ENCODE data around the gene OR1J2.

OR1J2 gene

DNA sequence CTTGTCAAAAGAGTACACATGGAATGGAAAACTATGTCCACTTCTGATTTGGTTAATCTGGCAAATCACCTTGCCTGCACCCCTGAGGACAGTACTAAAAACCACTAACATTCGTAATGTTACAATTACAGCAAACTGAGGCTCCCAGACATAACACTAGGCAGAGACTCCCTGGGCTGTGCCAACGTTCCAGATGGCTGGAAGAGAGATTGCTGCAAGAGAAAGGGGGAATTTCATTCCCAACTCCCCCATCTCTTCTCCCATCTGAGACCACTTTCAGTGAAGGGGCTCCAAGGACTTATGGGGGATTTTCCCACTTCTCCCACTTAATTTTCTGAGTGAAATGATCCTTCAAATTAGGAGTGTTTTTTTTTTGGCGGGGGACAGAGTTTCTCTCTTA lies 44.1 kb upstream of the OR1J2 start:
- no peak overlapping the region for H3K4me3 ChIP-seq (ENCODE audit: low read depth in 1 of 2, low read length in 2 of 2)
- H3K79me2 ChIP-seq (ENCODE audit: insufficient read depth, low read length) = no peaks in the 10 kb centered on the region
- H4K20me1 ChIP-seq (ENCODE audit: insufficient read depth, low read length) = no peaks in the 10 kb centered on the region
- ATAC-seq (ENCODE audit: insufficient read depth, low read depth) (no peak), DNase-seq (no peak)
- H3K9ac ChIP-seq (ENCODE audit: low read depth, low read length) = no peak overlapping the region
- no peaks in the 10 kb centered on the region for H3K36me3 ChIP-seq (ENCODE audit: insufficient read depth, low read length)
- peaks cover 5% of the 10 kb centered on the region for H3K27me3 ChIP-seq (ENCODE audit: insufficient read depth, low read length, poor library complexity)
- H3K9me3 ChIP-seq (ENCODE audit: insufficient read depth, low read length, severe bottlenecking) = no peaks in the 10 kb centered on the region
- peaks cover 13% of the 10 kb centered on the region for H3K4me1 ChIP-seq (ENCODE audit: insufficient read depth, low read length)
- no peak overlapping the region for H3K27ac ChIP-seq (ENCODE audit: low read length)
- TF ChIP-seq, protein P1, sequence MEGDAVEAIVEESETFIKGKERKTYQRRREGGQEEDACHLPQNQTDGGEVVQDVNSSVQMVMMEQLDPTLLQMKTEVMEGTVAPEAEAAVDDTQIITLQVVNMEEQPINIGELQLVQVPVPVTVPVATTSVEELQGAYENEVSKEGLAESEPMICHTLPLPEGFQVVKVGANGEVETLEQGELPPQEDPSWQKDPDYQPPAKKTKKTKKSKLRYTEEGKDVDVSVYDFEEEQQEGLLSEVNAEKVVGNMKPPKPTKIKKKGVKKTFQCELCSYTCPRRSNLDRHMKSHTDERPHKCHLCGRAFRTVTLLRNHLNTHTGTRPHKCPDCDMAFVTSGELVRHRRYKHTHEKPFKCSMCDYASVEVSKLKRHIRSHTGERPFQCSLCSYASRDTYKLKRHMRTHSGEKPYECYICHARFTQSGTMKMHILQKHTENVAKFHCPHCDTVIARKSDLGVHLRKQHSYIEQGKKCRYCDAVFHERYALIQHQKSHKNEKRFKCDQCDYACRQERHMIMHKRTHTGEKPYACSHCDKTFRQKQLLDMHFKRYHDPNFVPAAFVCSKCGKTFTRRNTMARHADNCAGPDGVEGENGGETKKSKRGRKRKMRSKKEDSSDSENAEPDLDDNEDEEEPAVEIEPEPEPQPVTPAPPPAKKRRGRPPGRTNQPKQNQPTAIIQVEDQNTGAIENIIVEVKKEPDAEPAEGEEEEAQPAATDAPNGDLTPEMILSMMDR (IDR thresholded peaks at IDR 0.05; ENCODE audit: borderline replicate concordance, extremely low read depth, low read length, poor library complexity, severe bottlenecking) = no peak
- no peak for TF ChIP-seq EZH2 (IDR thresholded peaks at IDR 0.05; ENCODE audit: borderline replicate concordance, low read depth, low read length, severe bottlenecking)
- no peak overlapping the region for H3K4me2 ChIP-seq (ENCODE audit: insufficient read depth, low read length)
- no peak overlapping the region for H2AFZ ChIP-seq (ENCODE audit: low read depth, low read length)

DNA sequence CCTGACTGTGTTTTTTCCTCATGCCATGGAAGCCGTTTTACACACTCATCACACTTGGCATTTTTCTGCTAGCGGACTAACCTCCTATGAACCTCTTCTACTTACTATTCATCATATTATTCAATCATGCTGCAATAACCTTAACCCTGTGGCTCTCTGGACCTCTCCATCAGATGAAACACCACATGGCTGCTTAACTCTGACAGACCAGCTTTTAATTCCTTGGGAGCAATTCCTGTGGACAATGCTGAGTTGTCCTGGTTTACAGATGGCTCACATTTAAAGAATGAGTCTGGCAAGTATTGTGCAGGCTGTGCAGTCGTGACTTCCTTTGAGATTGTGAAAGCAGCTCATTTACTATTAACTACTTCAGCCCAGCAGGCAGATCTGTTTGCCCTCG lies 41.9 kb upstream of the OR1J2 start:
- Histone ChIP-seq H3K36me3 (ENCODE audit: insufficient read depth, low read length) (no peaks in the 10 kb centered on the region), H3K4me2 (ENCODE audit: insufficient read depth, low read length) (no peak overlapping the region), H2AFZ (ENCODE audit: low read depth, low read length) (no peak overlapping the region), H4K20me1 (ENCODE audit: insufficient read depth, low read length) (no peaks in the 10 kb centered on the region), H3K4me3 (ENCODE audit: low read depth in 1 of 2, low read length in 2 of 2) (no peak overlapping the region), H3K9ac (ENCODE audit: low read depth, low read length) (no peak overlapping the region), H3K27me3 (ENCODE audit: insufficient read depth, low read length, poor library complexity) (peaks cover 8% of the 10 kb centered on the region), H3K4me1 (ENCODE audit: insufficient read depth, low read length) (peaks cover 13% of the 10 kb centered on the region), H3K9me3 (ENCODE audit: insufficient read depth, low read length, severe bottlenecking) (no peaks in the 10 kb centered on the region), H3K27ac (ENCODE audit: low read length) (no peak overlapping the region), H3K79me2 (ENCODE audit: insufficient read depth, low read length) (no peaks in the 10 kb centered on the region)
- DNase-seq = no peak
- ATAC-seq (ENCODE audit: insufficient read depth, low read depth) = no peak
- no peak for TF ChIP-seq EZH2 (IDR thresholded peaks at IDR 0.05; ENCODE audit: borderline replicate concordance, low read depth, low read length, severe bottlenecking)
- TF ChIP-seq, protein P1 (IDR thresholded peaks at IDR 0.05; ENCODE audit: borderline replicate concordance, extremely low read depth, low read length, poor library complexity, severe bottlenecking) = no peak

DNA sequence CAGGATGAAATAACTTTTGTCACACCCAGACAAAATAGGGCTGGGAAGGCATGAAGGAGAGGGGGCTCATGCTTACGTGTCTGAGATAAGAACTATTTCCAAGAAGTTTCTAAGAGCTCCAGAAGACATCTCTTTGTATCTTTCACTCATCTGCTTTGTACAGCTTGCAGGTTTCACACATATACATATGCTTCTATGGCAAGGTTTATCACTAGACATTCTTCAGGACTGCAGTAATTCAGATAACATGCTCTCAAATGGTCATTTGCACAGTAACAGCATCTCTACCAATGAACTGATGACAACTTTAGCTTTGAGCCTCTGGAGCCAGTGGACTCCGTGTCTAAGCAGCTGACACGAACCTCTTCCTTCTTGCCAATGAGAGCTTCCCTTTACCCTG lies 36.0 kb upstream of the OR1J2 start:
- H2AFZ ChIP-seq (ENCODE audit: low read depth, low read length) = no peak overlapping the region
- no peak overlapping the region for H3K4me3 ChIP-seq (ENCODE audit: low read depth in 1 of 2, low read length in 2 of 2)
- H3K9me3 ChIP-seq (ENCODE audit: insufficient read depth, low read length, severe bottlenecking) = no peaks in the 10 kb centered on the region
- TF ChIP-seq, protein P1 (IDR thresholded peaks at IDR 0.05; ENCODE audit: borderline replicate concordance, extremely low read depth, low read length, poor library complexity, severe bottlenecking) = no peak
- TF ChIP-seq EZH2 (IDR thresholded peaks at IDR 0.05; ENCODE audit: borderline replicate concordance, low read depth, low read length, severe bottlenecking) = no peak
- no peaks in the 10 kb centered on the region for H4K20me1 ChIP-seq (ENCODE audit: insufficient read depth, low read length)
- H3K27me3 ChIP-seq (ENCODE audit: insufficient read depth, low read length, poor library complexity) = peaks cover 15% of the 10 kb centered on the region
- ATAC-seq (ENCODE audit: insufficient read depth, low read depth) = no peak
- H3K4me1 ChIP-seq (ENCODE audit: insufficient read depth, low read length) = no peaks in the 10 kb centered on the region
- H3K4me2 ChIP-seq (ENCODE audit: insufficient read depth, low read length) = no peak overlapping the region
- DNase-seq = no peak
- no peak overlapping the region for H3K27ac ChIP-seq (ENCODE audit: low read length)
- H3K36me3 ChIP-seq (ENCODE audit: insufficient read depth, low read length) = no peaks in the 10 kb centered on the region
- H3K9ac ChIP-seq (ENCODE audit: low read depth, low read length) = no peak overlapping the region
- no peaks in the 10 kb centered on the region for H3K79me2 ChIP-seq (ENCODE audit: insufficient read depth, low read length)

DNA sequence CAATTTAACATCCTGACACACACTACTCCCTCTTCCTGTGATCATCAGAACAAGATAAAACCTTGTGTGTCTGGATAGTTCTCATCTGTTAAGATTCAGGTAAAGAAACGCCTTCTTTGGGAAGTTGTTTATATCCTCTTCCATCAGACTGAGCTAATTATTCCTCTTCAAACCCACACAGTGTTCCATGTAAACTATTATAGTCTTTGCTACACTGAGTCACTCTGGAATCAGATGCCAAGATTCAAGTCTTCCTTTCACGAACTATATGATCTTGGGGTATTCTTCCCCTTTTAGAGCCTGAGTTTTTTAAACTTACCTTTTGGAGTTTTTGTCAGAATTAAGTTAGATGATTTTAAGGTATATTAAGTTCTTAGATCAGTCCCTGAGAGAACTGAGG lies 34.9 kb upstream of the OR1J2 start:
- no peak for ATAC-seq (ENCODE audit: insufficient read depth, low read depth)
- no peaks in the 10 kb centered on the region for H4K20me1 ChIP-seq (ENCODE audit: insufficient read depth, low read length)
- no peak for TF ChIP-seq EZH2 (IDR thresholded peaks at IDR 0.05; ENCODE audit: borderline replicate concordance, low read depth, low read length, severe bottlenecking)
- TF ChIP-seq, protein P1 (IDR thresholded peaks at IDR 0.05; ENCODE audit: borderline replicate concordance, extremely low read depth, low read length, poor library complexity, severe bottlenecking) = no peak

More for the DNA sequence above, 34.9 kb upstream of the OR1J2 start:
- Histone ChIP-seq H3K79me2 (ENCODE audit: insufficient read depth, low read length) (no peaks in the 10 kb centered on the region), H3K9ac (ENCODE audit: low read depth, low read length) (no peak overlapping the region), H3K4me1 (ENCODE audit: insufficient read depth, low read length) (no peaks in the 10 kb centered on the region), H3K27me3 (ENCODE audit: insufficient read depth, low read length, poor library complexity) (peaks cover 15% of the 10 kb centered on the region), H3K9me3 (ENCODE audit: insufficient read depth, low read length, severe bottlenecking) (no peaks in the 10 kb centered on the region), H3K36me3 (ENCODE audit: insufficient read depth, low read length) (no peaks in the 10 kb centered on the region), H3K4me2 (ENCODE audit: insufficient read depth, low read length) (no peak overlapping the region), H3K27ac (ENCODE audit: low read length) (no peak overlapping the region), H3K4me3 (ENCODE audit: low read depth in 1 of 2, low read length in 2 of 2) (no peak overlapping the region), H2AFZ (ENCODE audit: low read depth, low read length) (no peak overlapping the region)
- no peak for DNase-seq
